Rectal smooth muscle tissue (tissue), 1 donor: ENCODE data around the gene CYP2R1.

Experiments
- H3K27ac ChIP-seq: one replicate; pipeline ENCODE4 v1.7.0; 2013; ENCODE audit warnings: low read depth, low read length, inconsistent platforms
- H3K27me3 ChIP-seq: one replicate; pipeline ENCODE4 v1.7.0; 2013; ENCODE audit warnings: low read length; ENCODE audit not compliant: control insufficient read depth, insufficient read depth
- H3K36me3 ChIP-seq: one replicate; pipeline ENCODE4 v1.7.0; 2013; ENCODE audit warnings: low read length; ENCODE audit not compliant: control insufficient read depth, insufficient read depth
- H3K4me1 ChIP-seq: one replicate; pipeline ENCODE4 v1.7.0; 2013; ENCODE audit warnings: low read length; ENCODE audit not compliant: control insufficient read depth, insufficient read depth
- H3K4me3 ChIP-seq: one replicate; pipeline ENCODE4 v1.7.0; 2013; ENCODE audit warnings: low read length
- H3K9ac ChIP-seq: one replicate; pipeline ENCODE4 v1.7.0; 2013; ENCODE audit warnings: low read length

The CYP2R1 gene

DNA sequence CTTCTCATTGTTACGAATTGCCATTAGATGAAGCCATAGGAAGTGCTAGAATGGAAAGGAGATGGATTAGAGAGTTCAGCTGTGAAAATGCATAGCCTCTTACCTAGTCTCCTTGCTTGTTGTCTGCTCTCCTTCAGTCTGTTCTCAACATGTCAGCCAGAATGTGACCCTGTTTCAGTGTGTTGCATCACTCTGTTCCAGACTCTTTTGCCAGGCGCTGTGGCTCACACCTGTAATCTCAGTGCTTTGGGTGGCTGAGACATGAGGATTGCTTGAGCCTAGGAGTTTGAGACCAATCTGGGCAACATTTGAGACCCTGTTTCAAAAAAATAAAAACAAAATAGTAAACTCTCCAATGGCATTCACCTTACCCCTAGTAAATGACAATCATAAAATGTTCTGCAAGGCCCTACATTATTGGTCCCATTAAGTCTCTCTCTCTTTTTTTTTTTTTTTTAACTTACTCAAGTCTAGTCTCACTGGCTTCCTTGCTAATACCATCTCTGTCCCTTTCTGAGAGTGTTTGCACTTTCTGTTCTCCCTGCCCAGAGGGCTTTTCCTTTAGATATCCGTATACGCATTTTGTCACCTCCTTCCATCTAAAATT lies 39.4 kb downstream of the CYP2R1 start:
- Histone ChIP-seq H3K36me3 (no peaks in the 10 kb centered on the region), H3K4me1 (no peaks in the 10 kb centered on the region), H3K27ac (no peak overlapping the region), H3K9ac (no peak overlapping the region), H3K4me3 (no peak overlapping the region), H3K27me3 (no peaks in the 10 kb centered on the region)

DNA sequence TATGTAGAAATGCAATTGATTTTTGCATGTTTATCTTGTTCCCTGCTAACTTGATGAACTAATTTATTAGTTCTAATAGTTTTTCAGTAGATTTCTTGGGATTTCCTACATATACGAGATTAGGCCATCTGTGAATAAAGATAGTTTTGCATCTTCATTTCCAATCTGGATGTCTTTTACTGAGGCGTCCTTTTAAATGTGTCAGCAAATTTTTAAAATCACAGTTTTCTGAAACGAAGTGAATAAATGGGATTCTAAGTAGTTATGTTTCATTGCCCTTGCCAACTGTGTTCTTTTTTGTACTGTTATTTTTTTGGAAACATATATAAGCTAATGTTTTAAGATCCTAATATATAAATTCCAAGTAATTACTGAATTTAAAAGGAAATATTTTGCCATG lies 50.0 kb downstream of the CYP2R1 start:
- Histone ChIP-seq H3K36me3 (peaks cover 7% of the 10 kb centered on the region), H3K27me3 (no peaks in the 10 kb centered on the region), H3K9ac (no peak overlapping the region), H3K4me1 (no peaks in the 10 kb centered on the region), H3K4me3 (no peak overlapping the region), H3K27ac (no peak overlapping the region)

DNA sequence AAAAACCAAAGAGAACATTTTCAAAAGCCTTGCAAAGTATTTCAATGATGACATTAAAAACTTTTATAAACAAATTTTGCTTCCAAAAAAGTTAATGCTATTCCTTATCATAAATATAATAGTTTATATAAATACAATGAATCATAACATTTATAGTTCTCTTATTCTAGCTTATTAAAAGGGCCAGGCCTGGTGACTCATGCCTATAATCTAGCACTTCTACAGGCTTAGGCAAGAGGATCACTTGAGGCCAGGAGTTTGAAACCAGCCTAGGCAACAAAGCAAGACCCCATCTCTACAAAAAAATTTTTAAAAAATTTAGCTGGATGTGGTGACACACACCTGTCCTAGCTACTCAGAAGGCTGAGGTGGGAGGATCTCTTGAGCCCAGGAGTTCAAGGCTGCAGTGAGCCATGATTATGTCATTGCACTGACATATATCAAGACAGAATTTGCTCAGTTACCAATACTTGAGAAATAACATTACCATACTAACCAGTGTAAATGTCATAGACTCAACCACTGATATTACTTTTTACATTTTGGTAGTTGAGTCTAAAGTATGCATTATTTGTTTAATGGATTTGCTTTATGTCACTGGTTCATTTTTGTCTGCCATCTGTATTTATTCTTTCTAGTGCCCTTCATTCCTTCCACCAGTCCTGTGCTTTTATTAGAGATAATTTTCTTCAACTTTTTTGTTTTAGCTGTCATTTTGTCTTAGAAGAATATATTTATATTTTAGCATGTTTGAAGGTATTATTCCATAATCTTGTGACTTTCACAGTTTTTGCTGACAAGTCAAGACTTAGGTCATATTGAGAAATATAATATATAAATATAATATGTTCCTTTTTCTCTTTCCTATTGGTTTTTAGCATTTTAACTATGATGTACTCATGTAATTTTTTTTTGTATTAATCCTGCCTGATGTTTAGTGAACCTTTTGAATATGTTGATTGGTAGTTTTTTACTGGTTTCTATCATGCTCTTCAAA lies 56.2 kb downstream of the CYP2R1 start:
- Histone ChIP-seq H3K27me3 (no peaks in the 10 kb centered on the region), H3K27ac (no peak overlapping the region), H3K4me3 (no peak overlapping the region), H3K4me1 (no peaks in the 10 kb centered on the region), H3K9ac (no peak overlapping the region), H3K36me3 (peaks cover 4% of the 10 kb centered on the region)
